Cortex of kidney (tissue), 1 donor: Measurements from ENCODE around the gene AHCTF1.
"Not testable (repeated sequence)": the region's sequence is repeated elsewhere in the genome, so short reads cannot be mapped to it uniquely, and the experiment has no call there.

Experiments used
- DNase-seq: peaks from one replicate; lab custom pipeline; 2025; lab: John Stamatoyannopoulos, UW

Gene AHCTF1

DNA sequence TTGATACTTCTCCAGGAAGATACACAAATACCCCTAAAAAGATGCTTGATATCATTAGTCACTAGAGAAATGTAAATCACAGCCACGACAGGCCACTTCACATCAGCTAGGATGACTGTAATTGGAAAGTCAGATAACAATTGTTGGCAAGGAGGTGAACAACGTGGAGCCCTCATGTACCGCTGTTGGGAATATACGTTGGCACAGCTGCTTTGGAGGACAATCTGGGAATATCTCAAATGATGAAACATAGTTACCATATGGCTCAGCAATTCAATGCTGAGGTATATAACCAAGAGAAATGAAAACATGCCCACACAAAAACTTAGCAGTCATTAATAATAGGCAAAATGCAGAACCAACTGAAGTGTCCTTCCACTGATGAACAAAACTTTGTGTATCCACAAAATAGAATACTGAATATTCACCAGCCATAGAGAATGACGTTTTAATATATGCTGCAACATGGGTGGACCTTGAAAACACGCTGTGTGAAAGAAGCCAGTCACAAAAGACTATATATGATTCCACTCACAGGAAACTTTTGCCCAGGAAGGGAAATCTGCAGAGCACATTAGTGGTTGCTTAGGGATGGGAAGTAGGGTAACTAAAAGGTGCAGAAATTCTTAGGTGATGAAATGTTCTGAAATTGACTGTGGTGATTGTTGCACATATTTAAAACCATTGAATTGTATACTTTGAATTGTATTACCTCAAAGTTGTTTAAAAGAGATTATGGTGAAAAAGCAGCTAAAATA, 95.4 kb downstream of the AHCTF1 start:
- no peak for DNase-seq

GRCh38 chr1:246831543-246831942, 100.2 kb downstream of the AHCTF1 start:
- DNase-seq, result no peak

DNA sequence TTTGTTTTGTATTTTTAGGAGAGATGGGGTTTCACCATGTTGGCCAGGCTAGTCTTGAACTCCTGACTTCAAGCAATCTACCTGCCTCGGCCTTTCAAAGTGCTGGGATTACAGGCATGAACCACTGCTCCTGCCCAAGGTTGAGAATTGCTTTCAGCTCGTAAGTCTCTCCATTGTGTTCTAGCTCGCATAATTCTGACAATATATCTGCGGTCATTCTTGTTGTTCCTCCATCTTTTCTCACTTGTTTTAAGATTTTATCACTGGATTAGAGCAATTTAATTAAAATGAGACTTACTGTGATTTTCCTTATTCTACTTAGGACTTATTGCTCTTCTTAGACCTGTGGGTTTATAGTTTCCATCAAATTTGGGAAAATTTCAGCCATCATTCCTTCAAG, 102.9 kb downstream of the AHCTF1 start:
- DNase-seq, result no peak

GRCh38 chr1:246827396-246827795, 104.4 kb downstream of the AHCTF1 start:
- no peak for DNase-seq

DNA sequence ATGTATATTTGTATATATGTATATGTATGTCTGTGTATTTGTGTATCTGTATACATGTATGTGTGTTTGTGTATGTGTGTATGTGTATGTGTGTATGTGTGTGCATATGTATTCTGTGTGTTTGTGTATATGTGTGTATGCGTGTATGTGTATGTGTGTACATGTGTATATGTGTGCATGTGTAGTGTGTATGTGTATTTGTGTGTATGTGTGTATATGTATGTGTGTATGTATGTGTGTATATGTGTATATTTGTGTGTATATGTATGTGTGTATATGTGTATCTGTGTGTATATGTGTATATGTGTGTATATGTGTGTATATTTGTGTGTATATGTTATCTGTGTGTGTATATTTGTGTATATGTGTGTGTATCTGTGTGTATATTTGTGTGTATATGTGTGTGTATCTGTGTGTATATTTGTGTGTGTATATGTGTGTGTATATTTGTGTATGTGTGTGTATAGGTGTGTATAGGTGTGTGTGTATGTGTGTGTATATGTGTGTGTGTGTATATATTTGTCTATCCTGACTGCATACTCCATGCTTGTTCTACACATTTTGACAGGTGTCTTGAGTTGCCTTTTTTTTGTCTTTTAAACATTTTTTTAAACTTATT, 106.1 kb downstream of the AHCTF1 start:
- no peak for DNase-seq

- no peak for DNase-seq
Measured at GRCh38 chr1:246824541-246824940, 107.2 kb downstream of the AHCTF1 start.

DNA sequence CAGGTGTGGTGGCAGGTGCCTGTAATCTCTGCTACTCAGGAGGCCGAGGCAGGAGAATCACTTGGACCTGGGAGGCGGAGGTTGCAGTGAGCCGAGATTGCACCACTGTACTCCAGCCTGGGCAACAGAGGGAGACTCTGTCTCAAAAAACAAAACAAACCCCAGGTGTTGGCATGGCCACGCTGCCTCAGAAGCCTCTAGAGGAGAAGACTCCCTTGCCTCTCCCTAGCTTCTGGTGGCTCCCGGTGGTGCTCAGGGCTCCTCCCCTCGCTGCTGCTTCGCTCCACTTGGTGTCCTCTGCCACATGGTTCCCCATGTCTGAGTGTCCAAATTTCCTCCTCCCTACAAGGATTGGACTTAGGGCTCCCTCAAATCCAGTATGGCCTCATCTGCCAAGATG, 109.6 kb downstream of the AHCTF1 start:
- not testable (repeated sequence) for DNase-seq

GRCh38 chr1:246820666-246821065, 111.1 kb downstream of the AHCTF1 start:
- no peak for DNase-seq

DNA sequence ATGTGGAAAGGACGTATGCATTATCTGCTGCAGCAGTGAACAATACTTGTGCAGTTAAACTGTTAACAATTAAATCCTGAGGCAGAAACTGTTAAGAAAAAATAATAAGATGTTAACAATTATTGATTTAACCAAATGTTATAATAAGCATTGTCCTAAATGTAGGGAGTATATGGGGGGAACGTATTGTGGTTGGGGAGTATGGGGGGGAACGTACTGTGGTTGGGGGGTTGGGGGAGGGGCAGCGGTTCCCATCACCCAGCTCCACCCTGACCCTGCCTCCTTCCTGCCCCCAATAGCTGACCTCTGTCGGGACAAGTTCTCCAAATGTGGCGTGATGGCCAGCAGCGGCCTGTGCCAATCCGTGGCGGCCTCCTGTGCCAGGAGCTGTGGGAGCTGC, 114.0 kb downstream of the AHCTF1 start:
- not testable (repeated sequence) for DNase-seq

- no peak for DNase-seq
Measured at GRCh38 chr1:246815693-246816270, 116.0 kb downstream of the AHCTF1 start.

DNA sequence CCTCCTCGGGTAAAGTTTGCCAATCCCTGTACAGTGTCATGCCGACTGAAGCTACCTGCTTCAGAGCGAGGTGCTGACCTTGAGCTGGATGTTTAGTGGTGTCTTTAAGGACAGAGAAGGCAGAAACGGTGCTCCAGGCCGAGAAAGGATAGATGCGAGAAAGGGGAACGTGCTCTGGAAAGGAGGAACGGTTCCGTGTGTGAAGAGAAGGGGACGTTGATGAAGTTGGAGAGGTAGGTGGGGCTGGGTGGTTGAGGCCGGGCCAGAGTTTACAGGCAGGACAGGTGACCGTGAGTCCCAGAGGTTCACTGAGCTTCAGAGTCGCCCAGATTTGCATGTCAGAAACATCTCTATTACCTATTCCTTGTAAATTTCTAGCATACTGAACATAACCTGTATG, 116.9 kb downstream of the AHCTF1 start:
- no peak for DNase-seq

GRCh38 chr1:246813325-246813724, 118.4 kb downstream of the AHCTF1 start:
- not testable (repeated sequence) for DNase-seq

DNA sequence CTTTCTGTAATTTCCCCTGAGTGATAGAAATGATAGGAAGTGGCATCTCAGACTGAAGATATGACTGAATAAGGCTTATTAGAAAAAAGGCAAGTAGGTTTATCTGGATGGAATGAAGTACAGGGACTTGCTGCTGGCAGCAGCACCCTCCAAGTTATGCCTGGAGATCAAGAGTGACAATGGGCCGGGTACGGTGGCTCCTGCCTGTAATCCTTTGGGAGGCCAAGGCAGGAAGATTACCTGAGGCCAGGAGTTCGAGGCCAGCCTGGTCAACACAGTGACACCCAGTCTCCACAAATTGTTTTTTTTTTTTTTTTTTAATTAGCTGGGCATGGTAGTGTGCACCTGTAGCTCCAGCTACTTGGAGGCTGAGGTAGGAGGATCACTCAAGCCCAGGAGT, 119.8 kb downstream of the AHCTF1 start:
- no peak for DNase-seq

DNA sequence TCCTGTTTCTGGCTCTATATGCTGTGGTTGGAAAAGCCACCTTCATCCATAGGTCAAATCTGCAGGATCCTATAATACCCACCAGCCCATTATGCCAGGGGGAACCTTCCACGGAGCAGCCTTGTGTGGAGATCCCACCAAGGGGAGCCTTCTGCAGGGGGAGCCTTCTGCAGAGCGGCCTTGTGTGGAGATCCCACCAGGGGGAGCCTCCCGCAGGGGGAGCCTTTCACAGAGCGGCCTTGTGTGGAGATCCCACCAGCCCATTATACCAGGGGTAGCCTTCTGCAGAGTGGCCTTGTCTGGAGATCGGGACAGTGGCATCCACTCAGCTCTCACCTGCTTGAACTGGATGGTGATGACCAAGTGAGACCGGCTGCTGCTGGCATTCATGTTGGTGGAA, 122.3 kb downstream of the AHCTF1 start:
- no peak for DNase-seq

DNA sequence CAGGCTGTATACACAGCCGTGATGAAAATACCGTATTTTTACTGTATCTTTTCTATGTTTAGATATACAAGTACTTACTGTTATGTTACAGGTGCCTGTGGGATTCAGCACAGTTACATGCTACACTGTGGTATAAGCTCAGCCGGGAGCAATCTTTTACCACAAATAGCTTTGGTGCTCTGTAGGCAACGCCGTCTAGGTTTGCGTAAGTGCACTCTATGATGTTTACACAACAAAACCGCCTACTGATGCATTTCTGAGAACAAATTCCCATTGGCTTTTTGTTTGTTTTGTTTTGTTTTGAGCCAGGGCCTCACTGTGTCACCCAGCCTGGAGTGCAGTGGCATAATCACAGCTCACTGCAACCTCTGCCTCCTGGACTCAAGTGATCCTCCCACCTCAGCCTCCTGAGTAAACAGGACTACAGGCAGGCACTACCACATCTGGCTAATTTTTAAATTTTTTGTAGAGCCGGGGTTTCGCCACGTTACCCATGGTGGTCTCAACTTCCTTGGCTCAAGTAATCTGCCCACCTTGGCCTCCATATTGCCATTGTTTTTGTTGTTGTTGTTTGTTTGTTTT, 126.5 kb downstream of the AHCTF1 start:
- no peak for DNase-seq

GRCh38 chr1:246803883-246804282, 127.9 kb downstream of the AHCTF1 start:
- no peak for DNase-seq

GRCh38 chr1:246803373-246803772, 128.4 kb downstream of the AHCTF1 start:
- no peak for DNase-seq

DNA sequence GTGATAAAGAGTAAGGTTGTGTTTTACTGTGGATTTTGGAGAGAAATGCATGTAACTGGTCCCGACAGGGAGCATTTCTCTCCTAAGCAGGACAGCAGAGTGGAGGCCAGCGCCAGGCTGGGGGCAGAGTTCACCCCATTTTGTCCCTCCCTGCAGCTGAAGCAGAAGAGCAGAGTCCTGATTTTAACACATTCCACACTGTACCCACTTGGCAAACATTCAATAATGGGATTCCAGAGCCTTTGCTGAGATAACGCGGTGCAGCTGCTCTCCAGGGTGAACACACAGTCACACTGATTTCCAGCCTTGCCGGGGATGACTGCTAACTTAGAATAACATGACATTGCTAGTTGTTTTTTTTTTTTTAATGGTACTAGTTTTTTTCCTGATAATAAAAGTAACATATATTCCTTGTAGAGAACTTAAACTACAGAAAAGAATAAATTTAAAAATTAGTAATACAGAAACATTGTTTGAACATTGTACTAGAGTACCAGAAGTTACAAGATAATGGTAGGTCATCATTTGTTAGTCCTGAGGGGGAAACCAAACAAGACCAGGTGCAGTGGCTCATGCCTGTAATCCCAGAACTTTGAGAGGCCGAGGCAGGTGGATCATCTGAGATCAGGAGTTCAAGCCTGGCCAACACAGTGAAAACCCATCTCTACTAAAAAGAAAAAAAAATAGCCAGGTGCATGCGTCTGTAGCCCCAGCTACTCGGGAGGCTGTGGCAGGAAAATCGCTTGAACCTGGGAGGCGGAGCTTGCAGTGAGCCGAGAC, 130.3 kb downstream of the AHCTF1 start:
- DNase-seq, result no peak

GRCh38 chr1:246800756-246801155, 131.0 kb downstream of the AHCTF1 start:
- DNase-seq, result no peak

GRCh38 chr1:246800356-246800755, 131.4 kb downstream of the AHCTF1 start:
- no peak for DNase-seq

DNA sequence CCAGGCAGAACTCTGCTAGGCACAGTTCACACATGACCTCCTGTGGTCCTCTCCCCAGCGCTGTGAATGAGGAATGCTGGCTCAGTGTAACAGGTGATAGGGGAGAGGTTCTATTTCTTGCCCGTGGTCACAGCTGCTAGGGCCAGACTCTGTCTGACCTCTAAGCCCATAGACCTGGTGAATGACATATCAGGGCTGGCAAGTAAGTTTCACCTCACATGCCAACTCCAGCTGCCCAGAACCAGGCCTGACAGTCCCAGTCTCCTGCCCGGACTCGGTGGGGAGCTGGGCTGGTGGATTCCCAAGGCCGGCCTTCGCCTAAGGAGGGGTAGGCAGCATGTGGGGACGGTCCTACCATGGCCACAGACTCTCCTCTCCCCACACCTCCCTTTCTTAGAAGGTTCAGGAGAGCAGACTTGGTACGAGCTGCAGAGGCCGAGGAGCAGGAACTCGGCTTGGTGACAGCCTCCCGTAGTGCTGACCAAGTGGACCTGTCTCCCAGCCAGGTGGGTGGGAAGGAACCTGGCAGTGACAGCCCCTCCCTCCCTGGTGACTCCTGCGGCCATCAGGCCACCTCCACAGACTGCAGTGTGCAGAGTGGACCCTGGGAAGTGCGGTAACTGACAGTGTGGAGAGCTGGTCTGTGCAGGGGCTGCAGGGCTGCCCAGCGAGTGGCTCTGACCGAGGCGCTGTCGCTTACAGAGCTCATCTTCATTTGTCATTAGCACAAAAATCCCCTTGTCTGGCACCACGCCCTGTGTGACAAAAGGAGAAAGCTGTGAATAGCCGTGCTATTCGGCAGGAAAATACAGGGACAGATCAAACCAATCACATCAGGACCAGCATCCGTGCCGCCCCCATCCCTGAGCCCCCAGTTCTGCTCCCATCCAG, 132.9 kb downstream of the AHCTF1 start:
- DNase-seq, result no peak
